Glutamatergic neuron (in vitro differentiated cells): Measurements from ENCODE around the gene SNX9. TPM values are rescaled to one million over a fixed set of nuclear protein-coding genes. Genes with fewer than 3 reads are reported as not detected.

Source experiments
- DNase-seq: peaks from one replicate; pipeline ENCODE4 v3.0.0; 2022
- H3K27ac Mint-ChIP-seq: one replicate; pipeline ENCODE4 v1.8.0; 2020; ENCODE audit warnings: mild to moderate bottlenecking, mixed read lengths, inconsistent platforms; ENCODE audit not compliant: unreplicated experiment
- H3K27me3 Mint-ChIP-seq: one replicate; pipeline ENCODE4 v1.8.0; 2020; ENCODE audit warnings: mild to moderate bottlenecking, moderate library complexity, mixed read lengths, inconsistent platforms; ENCODE audit not compliant: unreplicated experiment
- H3K36me3 Mint-ChIP-seq: one replicate; pipeline ENCODE4 v1.8.0; 2020; ENCODE audit warnings: mild to moderate bottlenecking, mixed read lengths, inconsistent platforms; ENCODE audit not compliant: unreplicated experiment
- H3K4me1 Mint-ChIP-seq: one replicate; pipeline ENCODE4 v1.8.0; 2020; ENCODE audit warnings: mild to moderate bottlenecking, low read depth, mixed read lengths, inconsistent platforms; ENCODE audit not compliant: unreplicated experiment
- H3K4me3 Mint-ChIP-seq: one replicate; pipeline ENCODE4 v1.8.0; 2020; ENCODE audit warnings: mild to moderate bottlenecking, mixed read lengths, inconsistent platforms; ENCODE audit not compliant: unreplicated experiment
- H3K9me3 Mint-ChIP-seq: one replicate; pipeline ENCODE4 v1.8.0; 2020; ENCODE audit warnings: mild to moderate bottlenecking, moderate library complexity, mixed read lengths, inconsistent platforms; ENCODE audit not compliant: unreplicated experiment
- CTCF ChIP-seq: fragments of 200-600 bp; sonication (generic); IDR thresholded peaks from one replicate; pipeline ENCODE4 v1.5.0; 2021; ENCODE audit not compliant: partially characterized antibody, unreplicated experiment
- total RNA-seq: library from RNA; stranded (reverse); fragmentation: NEBNext Ultra II Directional; extraction: Animal tissue kit (Norgen Biotek cat#: 25700); gene quantifications from one replicate; pipeline ENCODE4 v1.2.1, GENCODE V29; 2021; ENCODE audit not compliant: unreplicated experiment

Gene SNX9
- total RNA-seq, 1 donor from 2014 or later = 45.7 TPM

- no peak for DNase-seq
- TF ChIP-seq CTCF = no peak
- Mint-ChIP-seq H3K4me1 (no peaks in the 10 kb centered on the region), H3K27ac (no peak overlapping the region), H3K36me3 (peaks cover 29% of the 10 kb centered on the region), H3K4me3 (no peak overlapping the region), H3K9me3 (peaks cover 13% of the 10 kb centered on the region), H3K27me3 (peaks cover 1% of the 10 kb centered on the region)
Measured at GRCh38 chr6:157953580-157954091, 130.6 kb downstream of the SNX9 start.

GRCh38 chr6:157954150-157955117 is 131.4 kb downstream of the SNX9 start:
- peaks cover 29% of the 10 kb centered on the region for H3K36me3 Mint-ChIP-seq
- TF ChIP-seq CTCF = no peak
- no peak for DNase-seq
- H3K27ac Mint-ChIP-seq = no peak overlapping the region
- no peaks in the 10 kb centered on the region for H3K4me1 Mint-ChIP-seq
- H3K27me3 Mint-ChIP-seq = no peaks in the 10 kb centered on the region
- peaks cover 13% of the 10 kb centered on the region for H3K9me3 Mint-ChIP-seq
- no peak overlapping the region for H3K4me3 Mint-ChIP-seq

GRCh38 chr6:157955675-157956074 is 132.6 kb downstream of the SNX9 start:
- Mint-ChIP-seq H3K27me3 (no peaks in the 10 kb centered on the region), H3K9me3 (peaks cover 7% of the 10 kb centered on the region), H3K27ac (no peak overlapping the region), H3K4me1 (no peaks in the 10 kb centered on the region), H3K4me3 (no peak overlapping the region), H3K36me3 (peaks cover 34% of the 10 kb centered on the region)
- no peak for DNase-seq
- TF ChIP-seq CTCF = no peak

GRCh38 chr6:157956171-157956730 is 133.2 kb downstream of the SNX9 start:
- TF ChIP-seq CTCF = no peak
- peaks cover 28% of the 10 kb centered on the region for H3K36me3 Mint-ChIP-seq
- DNase-seq = no peak
- no peak overlapping the region for H3K27ac Mint-ChIP-seq
- H3K4me1 Mint-ChIP-seq = no peaks in the 10 kb centered on the region
- H3K27me3 Mint-ChIP-seq = no peaks in the 10 kb centered on the region
- H3K9me3 Mint-ChIP-seq = peaks cover 7% of the 10 kb centered on the region
- H3K4me3 Mint-ChIP-seq = no peak overlapping the region
